ENCODE measurements around the gene CR1. TPM values are rescaled to one million over a fixed set of nuclear protein-coding genes. Genes with fewer than 3 reads are reported as not detected.
"Not testable (repeated sequence)": the region's sequence is repeated elsewhere in the genome, so short reads cannot be mapped to it uniquely, and the experiment has no call there.

The CR1 gene
- total RNA-seq = under 0.01 TPM in 1 of 2 replicates, not detected in the other

- DNase-seq (ENCODE audit: low read depth) = no peak
Measured at GRCh38 chr1:207495801-207496792, at the start of gene CR1. CR1 (plus strand) TSS chr1:207496157; CDS start chr1:207496268, 111 bp downstream.

- DNase-seq (ENCODE audit: low read depth) = peak; percentile 4
Measured at GRCh38 chr1:207453710-207454045, 42.3 kb upstream of the CR1 start.

GRCh38 chr1:207454046-207454964 lies 41.7 kb upstream of the CR1 start, which contains the start of gene CR2:
CR2 (plus strand) TSS chr1:207454328; CDS start chr1:207454419, 91 bp downstream.
- DNase-seq (ENCODE audit: low read depth) = no peak

GRCh38 chr1:207455183-207455754 lies 40.7 kb upstream of the CR1 start:
- DNase-seq (ENCODE audit: low read depth) = no peak

- no peak for DNase-seq (ENCODE audit: low read depth)
Measured at GRCh38 chr1:207458414-207458813, 37.5 kb upstream of the CR1 start.

GRCh38 chr1:207459008-207459407 lies 36.9 kb upstream of the CR1 start:
- DNase-seq (ENCODE audit: low read depth) = no peak

GRCh38 chr1:207461649-207462048 lies 34.3 kb upstream of the CR1 start:
- DNase-seq (ENCODE audit: low read depth) = no peak

GRCh38 chr1:207462535-207462934 lies 33.4 kb upstream of the CR1 start:
- no peak for DNase-seq (ENCODE audit: low read depth)

GRCh38 chr1:207463021-207463420 lies 32.9 kb upstream of the CR1 start:
- peak; percentile 4 for DNase-seq (ENCODE audit: low read depth)

- no peak for DNase-seq (ENCODE audit: low read depth)
Measured at GRCh38 chr1:207463571-207463970, 32.4 kb upstream of the CR1 start.

- no peak for DNase-seq (ENCODE audit: low read depth)
Measured at GRCh38 chr1:207470927-207471326, 25.0 kb upstream of the CR1 start.

- DNase-seq (ENCODE audit: low read depth) = no peak
Measured at GRCh38 chr1:207474210-207474609, 21.7 kb upstream of the CR1 start.

GRCh38 chr1:207486198-207486597 lies 9.8 kb upstream of the CR1 start:
- no peak for DNase-seq (ENCODE audit: low read depth)

- no peak for DNase-seq (ENCODE audit: low read depth)
Measured at GRCh38 chr1:207487636-207488035, 8.3 kb upstream of the CR1 start.

GRCh38 chr1:207493212-207493611 lies 2.7 kb upstream of the CR1 start:
- no peak for DNase-seq (ENCODE audit: low read depth)

GRCh38 chr1:207494171-207494570 lies 1.8 kb upstream of the CR1 start:
- DNase-seq (ENCODE audit: low read depth) = no peak

- not testable (repeated sequence) for DNase-seq (ENCODE audit: low read depth)
Measured at GRCh38 chr1:207495281-207495680, 676 bp upstream of the CR1 start.

GRCh38 chr1:207497941-207498340 lies 2.0 kb downstream of the CR1 start:
- no peak for DNase-seq (ENCODE audit: low read depth)

- DNase-seq (ENCODE audit: low read depth) = peak; percentile 56
Measured at GRCh38 chr1:207499573-207499972, 3.6 kb downstream of the CR1 start.

- DNase-seq (ENCODE audit: low read depth) = no peak
Measured at GRCh38 chr1:207500306-207500705, 4.3 kb downstream of the CR1 start.

GRCh38 chr1:207501071-207501470 lies 5.1 kb downstream of the CR1 start:
- DNase-seq (ENCODE audit: low read depth) = no peak

- no peak for DNase-seq (ENCODE audit: low read depth)
Measured at GRCh38 chr1:207502726-207503125, 6.8 kb downstream of the CR1 start.

Data from renal cortical epithelial cell (primary cell).